ENCODE measurements around the gene PCBP4. TPM values are rescaled to one million over a fixed set of nuclear protein-coding genes. Genes with fewer than 3 reads are reported as not detected.

The PCBP4 gene
- polyA plus RNA-seq, 3 donors: 0.09 to 1.3 (median 0.22) TPM

- H3K4me3 Mint-ChIP-seq: no peak overlapping the region
- intact Hi-C loops (cut with micrococcal nuclease): no loop called here
- H3K27me3 ChIP-seq (ENCODE audit: control insufficient read depth in 2 of 2, insufficient read depth in 2 of 2, low read length in 2 of 2): no peaks in the 10 kb centered on the region
Observed at GRCh38 chr3:51945031-51945840, 22.0 kb downstream of the PCBP4 start.

More at GRCh38 chr3:51945031-51945840, 22.0 kb downstream of the PCBP4 start:
- peaks cover 0 to 3% of the 10 kb centered on the region in 2 donors for H3K36me3 Mint-ChIP-seq
- H3K4me3 ChIP-seq (replicated peaks in 1 of 3; ENCODE audit: low read depth in 2 of 3, low read length in 3 of 3): no peak overlapping the region
- TF ChIP-seq CTCF (IDR thresholded peaks at IDR 0.05): no peak
- H3K9me3 ChIP-seq (replicated peaks in 1 of 2; ENCODE audit: control insufficient read depth in 1 of 2, insufficient read depth in 1 of 2, low read length in 2 of 2): no peaks in the 10 kb centered on the region
- peaks cover 0 to 4% (median 2%) of the 10 kb centered on the region in 3 donors for H3K27me3 Mint-ChIP-seq (ENCODE audit: low read depth in 3 of 3)
- H3K27ac ChIP-seq (ENCODE audit: low read depth in 1 of 2, low read length in 2 of 2): no peak overlapping the region
- no peaks in the 10 kb centered on the region for H3K36me3 ChIP-seq (replicated peaks in 1 of 2; ENCODE audit: control insufficient read depth in 1 of 2, insufficient read depth in 2 of 2, low read length in 2 of 2)
- no peak overlapping the region for H3K27ac Mint-ChIP-seq
- H3K4me1 ChIP-seq (ENCODE audit: control insufficient read depth in 1 of 2, insufficient read depth in 2 of 2, low read length in 2 of 2): peaks cover 22 to 27% of the 10 kb centered on the region in 2 donors
- WGBS (ENCODE audit: insufficient coverage): 96% methylated on average over 14 of the region's 18 CpGs
- DNase-seq: no peak
- no peak overlapping the region for H2AFZ ChIP-seq (ENCODE audit: insufficient read depth, low read depth, low read length, poor library complexity, severe bottlenecking)
- H3K4me2 ChIP-seq (replicated peaks; ENCODE audit: extremely low read depth, low read length, poor library complexity, severe bottlenecking): no peak overlapping the region
- peaks cover 0 to 1% (median 0%) of the 10 kb centered on the region in 7 donors for H3K9me3 Mint-ChIP-seq
- H3K79me2 ChIP-seq (ENCODE audit: insufficient read depth, low read length): peaks cover 15% of the 10 kb centered on the region
- H3K9ac ChIP-seq (ENCODE audit: insufficient read depth, low read length, poor library complexity, severe bottlenecking): no peak overlapping the region
- no peaks in the 10 kb centered on the region for H4K20me1 ChIP-seq (ENCODE audit: insufficient read depth, low read length)
- peaks cover 24% of the 10 kb centered on the region for H3K4me1 Mint-ChIP-seq

Data from CD14-positive monocyte (primary cell).